Effector memory CD8-positive, alpha-beta T cell (primary cell): Measurements from ENCODE around the gene CHN2.
"Not testable (repeated sequence)": the region's sequence is repeated elsewhere in the genome, so short reads cannot be mapped to it uniquely, and the experiment has no call there.

ENCODE experiments used
- ATAC-seq: fragments of 150-1000 bp; cut with Tn5 transposase; replicated peaks from 2 replicates; pipeline ENCODE4 v1.10.0; 2021; ENCODE audit warnings: mild to moderate bottlenecking, moderate library complexity
- DNase-seq, 3 experiments: peaks; one replicate each; pipeline ENCODE4 v3.0.0; 2021
- H3K27ac Mint-ChIP-seq, 2 donors: one replicate each; pipeline ENCODE4 v1.8.0; 2022; ENCODE audit warnings: mild to moderate bottlenecking in 2 of 2, mixed read lengths in 2 of 2, moderate library complexity in 2 of 2
- H3K27me3 Mint-ChIP-seq, 2 donors: one replicate each; pipeline ENCODE4 v1.8.0; 2022; ENCODE audit warnings: mixed read lengths in 2 of 2
- H3K36me3 Mint-ChIP-seq: one replicate; pipeline ENCODE4 v1.8.0; 2022; ENCODE audit warnings: mild to moderate bottlenecking, moderate library complexity, mixed read lengths; ENCODE audit not compliant: insufficient read depth
- H3K4me1 Mint-ChIP-seq, 2 donors: one replicate each; pipeline ENCODE4 v1.8.0; 2022; ENCODE audit warnings: low read depth in 2 of 2, mixed read lengths in 2 of 2
- H3K4me3 Mint-ChIP-seq, 2 donors: one replicate each; pipeline ENCODE4 v1.8.0; 2022; ENCODE audit warnings: mild to moderate bottlenecking in 2 of 2, mixed read lengths in 2 of 2, moderate library complexity in 2 of 2
- H3K9me3 Mint-ChIP-seq, 2 donors: one replicate each; pipeline ENCODE4 v1.8.0; 2022; ENCODE audit warnings: mixed read lengths in 2 of 2

The CHN2 gene

DNA sequence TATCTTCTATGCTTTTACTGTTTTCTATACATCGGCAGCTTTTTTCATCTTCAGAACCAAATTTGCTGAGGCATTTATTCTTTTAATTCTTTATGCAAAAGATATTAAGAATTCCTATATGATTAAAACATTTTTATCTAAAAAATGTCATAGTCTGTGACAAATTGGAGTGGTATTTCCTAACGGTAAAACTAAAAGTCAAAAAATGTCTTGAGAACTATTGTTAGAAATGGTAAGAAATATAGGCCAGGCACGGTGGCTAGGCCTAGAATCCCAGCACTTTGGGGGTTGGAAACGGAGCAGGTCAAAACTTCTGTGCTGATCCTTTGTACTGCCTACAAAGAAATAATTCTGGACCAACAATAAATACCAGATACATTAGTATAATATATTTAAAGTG is 311.4 kb downstream of the CHN2 start:
- H3K9me3 Mint-ChIP-seq, result no peaks in the 10 kb centered on the region
- no peak overlapping the region for H3K4me3 Mint-ChIP-seq
- H3K27me3 Mint-ChIP-seq, result no peaks in the 10 kb centered on the region
- H3K4me1 Mint-ChIP-seq, result peaks cover 0 to 4% of the 10 kb centered on the region in 2 donors
- peaks cover 14% of the 10 kb centered on the region for H3K36me3 Mint-ChIP-seq
- no peak for DNase-seq
- no peak overlapping the region for H3K27ac Mint-ChIP-seq
- no peak for ATAC-seq

DNA sequence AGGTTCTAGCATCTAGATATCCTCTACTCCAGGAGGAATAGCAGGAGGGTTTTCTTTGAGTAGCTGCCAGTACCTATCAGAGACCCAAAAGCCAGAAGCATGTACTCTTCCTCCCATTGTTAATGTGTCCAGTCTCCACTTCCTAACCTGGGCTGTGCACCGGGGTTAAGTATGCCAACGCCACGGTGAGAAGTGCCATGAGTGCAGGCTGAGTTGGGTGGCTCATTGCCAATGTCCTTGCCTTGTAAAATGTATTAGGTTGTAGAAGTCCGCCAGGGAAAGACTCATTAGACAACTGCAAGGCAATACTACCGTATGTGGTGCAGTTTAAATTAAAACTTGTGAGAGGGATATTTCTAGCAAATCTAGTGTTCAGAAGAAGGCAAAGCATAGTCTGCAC is 314.0 kb downstream of the CHN2 start:
- Mint-ChIP-seq H3K36me3 (peaks cover 14% of the 10 kb centered on the region), H3K27me3 (no peaks in the 10 kb centered on the region), H3K27ac (no peak overlapping the region), H3K9me3 (no peaks in the 10 kb centered on the region), H3K4me3 (no peak overlapping the region), H3K4me1 (peaks cover 0 to 5% of the 10 kb centered on the region in 2 donors)
- no peak for DNase-seq
- no peak for ATAC-seq

DNA sequence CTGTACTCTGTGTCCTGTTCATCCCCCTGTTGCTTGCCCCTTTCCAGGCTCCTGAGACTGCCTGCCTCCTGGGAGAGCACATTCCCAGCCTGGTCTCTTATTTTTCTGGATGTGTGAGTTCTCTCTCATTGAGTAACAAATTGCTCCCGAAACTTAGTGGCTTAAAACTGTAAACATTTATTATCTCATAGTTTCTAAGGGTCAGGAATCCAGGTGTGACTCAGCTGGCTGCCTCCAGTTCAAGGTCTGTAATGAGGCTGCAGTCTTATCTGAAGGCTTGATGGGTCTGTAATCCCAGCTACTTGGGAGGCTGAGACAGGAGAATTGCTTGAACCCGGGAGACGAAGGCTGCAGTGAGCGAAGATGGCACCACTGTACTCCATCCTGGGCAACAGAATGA is 315.5 kb downstream of the CHN2 start:
- Mint-ChIP-seq H3K27me3 (no peaks in the 10 kb centered on the region), H3K4me3 (no peak overlapping the region), H3K27ac (no peak overlapping the region), H3K9me3 (no peaks in the 10 kb centered on the region), H3K4me1 (peaks cover 0 to 5% of the 10 kb centered on the region in 2 donors), H3K36me3 (peaks cover 14% of the 10 kb centered on the region)
- DNase-seq (no peak), ATAC-seq (no peak)

DNA sequence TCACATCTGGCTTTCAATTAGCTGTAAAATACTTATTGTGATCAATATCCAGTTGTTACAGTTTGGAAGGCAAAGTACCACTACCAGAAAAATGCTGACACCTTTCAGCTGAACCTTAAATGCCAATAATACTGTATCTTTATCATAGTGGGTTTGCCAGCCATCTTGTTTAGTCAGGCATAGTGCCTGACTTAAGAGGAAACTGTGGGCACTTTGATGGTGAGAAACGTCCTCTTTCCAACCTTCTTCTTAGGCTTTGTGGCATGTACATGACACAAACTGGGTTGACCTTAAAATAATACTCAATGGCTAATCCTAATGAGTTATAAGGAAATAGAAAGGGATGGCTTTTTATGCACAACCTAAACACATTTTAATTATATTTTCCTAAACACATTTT is 316.8 kb downstream of the CHN2 start:
- no peak overlapping the region for H3K4me3 Mint-ChIP-seq
- no peak overlapping the region for H3K27ac Mint-ChIP-seq
- no peaks in the 10 kb centered on the region for H3K27me3 Mint-ChIP-seq
- peaks cover 14% of the 10 kb centered on the region for H3K36me3 Mint-ChIP-seq
- peaks cover 0 to 5% of the 10 kb centered on the region in 2 donors for H3K4me1 Mint-ChIP-seq
- ATAC-seq (no peak), DNase-seq (no peak)
- H3K9me3 Mint-ChIP-seq, result no peaks in the 10 kb centered on the region

DNA sequence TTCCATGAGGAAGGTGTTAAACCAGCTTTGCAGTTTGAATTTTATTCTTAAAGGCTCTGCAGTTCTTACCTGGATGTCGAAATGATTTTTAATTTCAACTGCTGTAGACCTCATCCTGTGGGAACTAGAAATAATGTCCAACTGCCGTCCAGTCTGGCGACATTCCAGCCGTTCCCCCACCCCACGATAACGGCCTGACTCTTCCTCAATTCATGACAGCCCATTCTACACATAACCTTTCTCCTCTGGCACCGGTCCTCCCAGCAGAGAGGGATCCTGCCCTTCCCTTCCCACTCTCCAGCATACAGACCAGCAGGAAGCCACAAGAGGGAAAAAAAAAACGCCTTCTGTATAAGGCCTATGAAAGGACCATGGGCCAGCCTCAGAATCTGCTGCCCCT is 317.3 kb downstream of the CHN2 start:
- no peaks in the 10 kb centered on the region for H3K27me3 Mint-ChIP-seq
- H3K36me3 Mint-ChIP-seq, result peaks cover 14% of the 10 kb centered on the region
- peaks cover 0 to 5% of the 10 kb centered on the region in 2 donors for H3K4me1 Mint-ChIP-seq

GRCh38 chr7:29516491-29516890 is 321.9 kb downstream of the CHN2 start:
- Mint-ChIP-seq H3K27ac (no peak overlapping the region), H3K4me3 (no peak overlapping the region), H3K4me1 (no peaks in the 10 kb centered on the region), H3K9me3 (peaks cover 0 to 2% of the 10 kb centered on the region in 2 donors), H3K36me3 (no peaks in the 10 kb centered on the region), H3K27me3 (no peaks in the 10 kb centered on the region)
- no peak for DNase-seq
- ATAC-seq, result no peak

More for the DNA sequence above, 317.3 kb downstream of the CHN2 start:
- ATAC-seq, result no peak
- no peak for DNase-seq
- no peak overlapping the region for H3K4me3 Mint-ChIP-seq
- no peak overlapping the region for H3K27ac Mint-ChIP-seq
- H3K9me3 Mint-ChIP-seq, result no peaks in the 10 kb centered on the region

GRCh38 chr7:29518616-29519015 is 324.0 kb downstream of the CHN2 start:
- H3K27ac Mint-ChIP-seq, result no peak overlapping the region
- ATAC-seq, result no peak
- H3K4me1 Mint-ChIP-seq, result no peaks in the 10 kb centered on the region
- DNase-seq, result no peak
- no peak overlapping the region for H3K4me3 Mint-ChIP-seq
- H3K27me3 Mint-ChIP-seq, result no peaks in the 10 kb centered on the region
- no peaks in the 10 kb centered on the region for H3K36me3 Mint-ChIP-seq
- peaks cover 0 to 2% of the 10 kb centered on the region in 2 donors for H3K9me3 Mint-ChIP-seq

GRCh38 chr7:29523728-29524127 is 329.2 kb downstream of the CHN2 start:
- Mint-ChIP-seq H3K27ac (no peak overlapping the region), H3K9me3 (peaks cover 11 to 13% of the 10 kb centered on the region in 2 donors), H3K4me1 (no peaks in the 10 kb centered on the region), H3K36me3 (no peaks in the 10 kb centered on the region), H3K4me3 (no peak overlapping the region), H3K27me3 (no peaks in the 10 kb centered on the region)
- no peak for DNase-seq
- no peak for ATAC-seq

- H3K36me3 Mint-ChIP-seq, result no peaks in the 10 kb centered on the region
- no peak overlapping the region for H3K27ac Mint-ChIP-seq
- H3K27me3 Mint-ChIP-seq, result peaks cover 0 to 12% of the 10 kb centered on the region in 2 donors
- H3K4me3 Mint-ChIP-seq, result no peak overlapping the region
- DNase-seq (no peak), ATAC-seq (no peak)
- peaks cover 20 to 37% of the 10 kb centered on the region in 2 donors for H3K9me3 Mint-ChIP-seq
- no peaks in the 10 kb centered on the region for H3K4me1 Mint-ChIP-seq
Observed at GRCh38 chr7:29527505-29528108, 333.0 kb downstream of the CHN2 start.

DNA sequence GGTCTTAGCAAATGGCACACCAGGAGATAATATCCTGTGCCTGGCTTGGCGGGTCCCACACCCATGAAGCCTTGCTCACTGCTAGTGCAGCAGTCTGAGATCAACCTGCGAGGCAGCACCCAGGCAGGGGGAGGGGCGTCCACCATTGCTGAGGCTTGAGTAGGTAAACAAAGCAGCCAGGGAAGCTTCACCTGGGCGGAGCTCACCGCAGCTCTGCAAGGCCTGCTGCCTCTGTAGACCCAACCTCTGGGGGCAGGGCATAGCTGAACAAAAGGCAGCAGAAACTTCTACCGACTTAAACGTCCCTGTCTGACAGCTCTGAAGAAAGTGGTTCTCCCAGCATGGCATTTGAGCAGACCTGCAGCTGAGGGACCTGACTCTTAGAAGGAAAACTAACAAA is 334.0 kb downstream of the CHN2 start:
- H3K27ac Mint-ChIP-seq, ATAC-seq, DNase-seq, H3K36me3 Mint-ChIP-seq, H3K4me3 Mint-ChIP-seq, H3K4me1 Mint-ChIP-seq: not testable (repeated sequence)
- peaks cover 22 to 37% of the 10 kb centered on the region in 2 donors for H3K9me3 Mint-ChIP-seq
- H3K27me3 Mint-ChIP-seq, result peaks cover 0 to 12% of the 10 kb centered on the region in 2 donors
